DOHH2 (cell line): Measurements from ENCODE around the gene AREG.

Experiments
- CTCF ChIP-seq: fragments of 200-600 bp; sonication (generic); IDR thresholded peaks from one replicate; pipeline ENCODE4 v1.5.1; 2014; ENCODE audit warnings: antibody characterized with exemption, mild to moderate bottlenecking, low read depth, low read length; ENCODE audit not compliant: poor library complexity, severe bottlenecking
- EZH2phosphoT487 ChIP-seq: fragments of 200-600 bp; sonication (generic); IDR thresholded peaks from 2 replicates; pipeline ENCODE4 v1.6.1; 2017; ENCODE audit warnings: borderline replicate concordance, mild to moderate bottlenecking, antibody characterized with exemption, low read length, moderate library complexity, mixed read lengths

GRCh38 chr4:74499986-74500781, 55.2 kb downstream of the AREG start:
- TF ChIP-seq CTCF = no peak
- no peak for TF ChIP-seq EZH2phosphoT487
